HepG2 (cell line): ENCODE measurements around the gene ADCY5. TPM values are rescaled to one million over a fixed set of nuclear protein-coding genes. Genes with fewer than 3 reads are reported as not detected.

Experiments
- ATAC-seq: fragments of 200-7000 bp; cut with Tn5 transposase; 3 replicates; pipeline ENCODE4 v1.9.1; 2020; ENCODE audit warnings: mild to moderate bottlenecking, moderate library complexity
- BruUV-seq: library from RNA; stranded (reverse); fragments of 400-500 nt; replicated peaks from 2 replicates; lab custom pipeline; 2021; lab: Mats Ljungman, UMichigan
- CTCF ChIA-PET: fragments of 300-600 bp; formaldehyde crosslinking; extraction: SDS; loops from one replicate; lab custom pipeline; 2021; ENCODE audit warnings: low total read pairs, inconsistent platforms, low intra/inter-chr PET ratio; lab: Yijun Ruan, JAX
- POLR2A ChIA-PET: fragments of 350-600 bp; sonication (Branson Sonifier 250); formaldehyde crosslinking; loops from one replicate; lab custom pipeline; 2020; ENCODE audit warnings: antibody characterized with exemption, inconsistent platforms; lab: Yijun Ruan, JAX
- DNase-seq: peaks from one replicate; pipeline ENCODE4 v3.0.0-alpha.2; 2015; ENCODE audit warnings: low spot score
- FAIRE-seq: peaks from 3 replicates; lab custom pipeline; 2011; peaks lifted over from hg19 to GRCh38; lab: Jason Lieb, UNC
- H2AFZ ChIP-seq: one replicate; pipeline ENCODE4 v1.6.1; 2011; ENCODE audit warnings: low read length, inconsistent platforms
- H3K27ac ChIP-seq: fragments of 300-600 bp; 3 replicates; pipeline ENCODE4 v1.8.0; 2011; ENCODE audit warnings: mixed run types, mild to moderate bottlenecking, mixed read lengths, low read length, inconsistent platforms; ENCODE audit not compliant: insufficient read depth; ENCODE audit errors: extremely low read length
- H3K27me3 ChIP-seq, 2 experiments: fragments of 200-600 bp in 1 of 2; 2 replicates in 1 of 2; 3 replicates in 1 of 2; pipeline versions ENCODE4 v1.6.0 to v1.8.0; 2011; ENCODE audit warnings: low read length in 2 of 2, mild to moderate bottlenecking in 2 of 2, moderate library complexity in 2 of 2, inconsistent platforms in 1 of 2; ENCODE audit not compliant: insufficient read depth in 2 of 2, control insufficient read depth in 1 of 2
- H3K36me3 ChIP-seq, 2 experiments: fragments of 200-600 bp in 1 of 2; replicated peaks in 1 of 2; 2 replicates in 1 of 2; 3 replicates in 1 of 2; pipeline versions ENCODE4 v1.5.1 to v1.8.0; 2011; ENCODE audit warnings: low read length in 2 of 2, inconsistent platforms in 1 of 2; ENCODE audit not compliant: insufficient read depth in 2 of 2, control insufficient read depth in 1 of 2
- H3K4me1 ChIP-seq: 2 replicates; pipeline ENCODE4 v1.5.1; 2012; ENCODE audit warnings: low read length, inconsistent platforms; ENCODE audit not compliant: insufficient read depth
- H3K4me2 ChIP-seq: 2 replicates; pipeline ENCODE4 v1.6.0; 2011; ENCODE audit warnings: low read depth, low read length, inconsistent platforms
- H3K4me3 ChIP-seq, 3 experiments: fragments of 200-600 bp in 1 of 3; sonication (generic), shearing (Covaris generic) in 1 of 3; replicated peaks in 1 of 3; 2 replicates each; pipeline ENCODE4 v1.5.1; 2011 to 2016; ENCODE audit warnings: low read length in 3 of 3, inconsistent platforms in 2 of 3, low read depth in 2 of 3, mild to moderate bottlenecking in 2 of 3, control low read depth in 1 of 3, mixed read lengths in 1 of 3; ENCODE audit not compliant: insufficient read depth in 1 of 3
- H3K79me2 ChIP-seq: one replicate; pipeline ENCODE4 v1.6.1; 2011; ENCODE audit warnings: low read length, inconsistent platforms; ENCODE audit not compliant: insufficient read depth
- H3K9ac ChIP-seq: 2 replicates; pipeline ENCODE4 v1.6.0; 2011; ENCODE audit warnings: mild to moderate bottlenecking, low read depth, low read length, inconsistent platforms; ENCODE audit not compliant: insufficient read depth
- H3K9me3 ChIP-seq: 2 replicates; pipeline ENCODE4 v1.5.1; 2012; ENCODE audit warnings: mild to moderate bottlenecking, low read length
- H4K20me1 ChIP-seq: 2 replicates; pipeline ENCODE4 v1.6.0; 2011; ENCODE audit warnings: inconsistent platforms, mild to moderate bottlenecking, low read length, moderate library complexity; ENCODE audit not compliant: insufficient read depth
- AHDC1 ChIP-seq: sonication (generic); formaldehyde crosslinking; IDR thresholded peaks from 2 replicates; pipeline ENCODE4 v1.5.1; 2020; ENCODE audit warnings: mild to moderate bottlenecking, missing genetic modification reagents, borderline replicate concordance
- EED ChIP-seq: sonication (generic); formaldehyde crosslinking; IDR thresholded peaks from 2 replicates; pipeline ENCODE4 v1.5.0; 2020; ENCODE audit warnings: mild to moderate bottlenecking, missing genetic modification reagents
- IRF2 ChIP-seq: IDR thresholded peaks from 2 replicates; pipeline ENCODE4 v1.6.1; 2018; ENCODE audit warnings: missing genetic modification reagents, missing compliant biosample characterization
- KAT2B ChIP-seq: fragments of 150-350 bp; IDR thresholded peaks from 2 replicates; pipeline ENCODE4 v1.6.1; 2014; ENCODE audit warnings: low read depth, low read length, borderline replicate concordance
- MED1 ChIP-seq: sonication (generic); formaldehyde crosslinking; IDR thresholded peaks from 2 replicates; pipeline ENCODE4 v1.4.0; 2020; ENCODE audit warnings: missing genetic modification reagents
- MTF2 ChIP-seq: sonication (generic); formaldehyde crosslinking; IDR thresholded peaks from 2 replicates; pipeline ENCODE4 v1.5.0; 2020; ENCODE audit warnings: missing genetic modification reagents, borderline replicate concordance
- MZF1 ChIP-seq: sonication (generic); formaldehyde crosslinking; IDR thresholded peaks from 2 replicates; pipeline ENCODE4 v1.8.1; 2023; ENCODE audit warnings: mild to moderate bottlenecking, missing genetic modification reagents, borderline replicate concordance
- NFIB ChIP-seq: sonication (generic); formaldehyde crosslinking; IDR thresholded peaks from 2 replicates; pipeline ENCODE4 v1.9.0; 2021; ENCODE audit warnings: missing genetic modification reagents, mild to moderate bottlenecking, borderline replicate concordance
- RFX3 ChIP-seq: IDR thresholded peaks from 2 replicates; pipeline ENCODE4 v1.6.1; 2016; ENCODE audit warnings: missing biosample characterization, missing genetic modification reagents
- XRCC5 ChIP-seq: fragments of 200-400 bp; formaldehyde crosslinking; optimal IDR thresholded peaks from 2 replicates; pipeline ENCODE3; 2017; ENCODE audit warnings: mild to moderate bottlenecking, low read length
- ZMAT3 ChIP-seq: sonication (generic); formaldehyde crosslinking; conservative IDR thresholded peaks from 2 replicates; pipeline ENCODE4 v1.7.0; 2021; ENCODE audit warnings: missing genetic modification reagents
- ZMYM2 ChIP-seq: sonication (generic); formaldehyde crosslinking; IDR thresholded peaks from 2 replicates; pipeline ENCODE4 v1.8.0; 2022; ENCODE audit warnings: mild to moderate bottlenecking, missing genetic modification reagents
- ZNF468 ChIP-seq: sonication (generic); formaldehyde crosslinking; IDR thresholded peaks from 2 replicates; pipeline ENCODE4 v1.8.0; 2022; ENCODE audit warnings: mild to moderate bottlenecking, moderate library complexity, missing genetic modification reagents
- ZNF609 ChIP-seq: sonication (generic); formaldehyde crosslinking; IDR thresholded peaks from 2 replicates; pipeline ENCODE4 v1.4.0; 2020; ENCODE audit warnings: mild to moderate bottlenecking, missing genetic modification reagents, borderline replicate concordance
- WGBS: methylation state at CpG from one replicate; pipeline ENCODE4 v1.1.6; 2017; ENCODE audit warnings: low lambda C conversion rate; 5-methylcytosine and 5-hydroxymethylcytosine counted together
- in situ Hi-C: cut with HindIII; loops from 2 replicates; pipeline ENCODE4 v1.10.0; 2017; ENCODE audit warnings: low pct_unique_long_range_greater_than_20kb; ENCODE audit not compliant: extremely low pct_ligation_motif_present
- intact Hi-C: fragments of 100-400 bp; cut with micrococcal nuclease; formaldehyde crosslinking; loops from one replicate; pipeline ENCODE4 v1.10.0; 2022; ENCODE audit not compliant: unreplicated experiment
- polyA plus RNA-seq, 8 experiments: library from polyadenylated mRNA; depleted of rRNA in 3 of 8; stranded (reverse) in 7 of 8; unstranded in 1 of 8; fragments of >200 nt; fragmentation: Illumina TruSeq in 4 of 8; extraction: Trizol in 4 of 8; gene quantifications; 2 replicates each; pipeline versions ENCODE4 v1.2.1 to v1.2.3, GENCODE V29; 2011 to 2016; ENCODE audit warnings: low read depth in 4 of 8, missing spikeins in 1 of 8, mixed read lengths in 1 of 8; ENCODE audit not compliant: insufficient read depth in 1 of 8
- total RNA-seq, 5 experiments: library from RNA; depleted of rRNA; stranded (reverse); fragments of >200 nt; fragmentation: Illumina TruSeq; extraction: Trizol; gene quantifications; 2 replicates each; pipeline ENCODE4 v1.2.3, GENCODE V29; 2016; ENCODE audit warnings: low read depth in 1 of 5

The ADCY5 gene
- total and polyA plus RNA-seq, 2 of the 13 experiments (the other 11 are each of a cell fraction or from before 2014, with no cell fraction given): not detected

GRCh38 chr3:123390865-123391600, 57.9 kb downstream of the ADCY5 start (continued):
- TF ChIP-seq ZNF609 (no peak), ZMAT3 (CRISPR knock-in tag) (no peak), MTF2 (no peak)

GRCh38 chr3:123389628-123389918, 59.3 kb downstream of the ADCY5 start:
- H3K27ac ChIP-seq: no peak overlapping the region
- intact Hi-C loops: no loop called here
- no peak for TF ChIP-seq NFIB (CRISPR knock-in tag)
- no peak for TF ChIP-seq IRF2
- no peak for TF ChIP-seq KAT2B
- no peak for TF ChIP-seq EED
- TF ChIP-seq XRCC5: no peak
- no peak for TF ChIP-seq RFX3 (CRISPR knock-in tag)
- TF ChIP-seq ZMYM2 (CRISPR knock-in tag): no peak
- no peak for TF ChIP-seq AHDC1 (CRISPR knock-in tag)
- TF ChIP-seq ZNF468 (CRISPR knock-in tag): no peak
- no peak for TF ChIP-seq MED1 (CRISPR knock-in tag)
- no peak for TF ChIP-seq MZF1 (CRISPR knock-in tag)

More at GRCh38 chr3:123389628-123389918, 59.3 kb downstream of the ADCY5 start:
- Histone ChIP-seq H3K27me3 (peaks cover 6 to 54% of the 10 kb centered on the region in 2 experiments; a peak in 3 of 5 replicates), H2AFZ (no peak overlapping the region), H3K4me3 (no peak overlapping the region), H4K20me1 (no peaks in the 10 kb centered on the region), H3K36me3 (no peaks in the 10 kb centered on the region), H3K4me2 (no peak overlapping the region), H3K79me2 (no peaks in the 10 kb centered on the region), H3K9ac (no peak overlapping the region), H3K9me3 (no peaks in the 10 kb centered on the region), H3K4me1 (no peaks in the 10 kb centered on the region)
- CTCF ChIA-PET: no interaction called here
- no peak for DNase-seq
- no peak for FAIRE-seq
- no peak for ATAC-seq
- POLR2A ChIA-PET: no interaction called here
- no TSS peak for BruUV-seq
- WGBS: 17% methylated on average over 5 of the region's 5 CpGs
- in situ Hi-C loops: no loop called here
